Islet precursor cell (in vitro differentiated cells): Measurements from ENCODE around the gene KRT86.
A peak's percentile ranks its signal among the peaks of the same experiment; 100 is the strongest.
"Not testable (repeated sequence)": the region's sequence is repeated elsewhere in the genome, so short reads cannot be mapped to it uniquely, and the experiment has no call there.

ENCODE experiments used
- DNase-seq: peaks from one replicate; pipeline ENCODE4 v3.0.0-alpha.2; 2018

The KRT86 gene

GRCh38 chr12:52270541-52271070 lies 3.8 kb upstream of the KRT86 start:
- peak; percentile 50 for DNase-seq

GRCh38 chr12:52271158-52271557 lies 3.3 kb upstream of the KRT86 start:
- no peak for DNase-seq

- DNase-seq: peak; percentile 42
Measured at GRCh38 chr12:52275686-52276085, 1.2 kb downstream of the KRT86 start.

- DNase-seq: peak; percentile 55
Measured at GRCh38 chr12:52277486-52278245, 3.2 kb downstream of the KRT86 start.

- peak; percentile 94 for DNase-seq
Measured at GRCh38 chr12:52278575-52279421, 4.4 kb downstream of the KRT86 start.

- peak; percentile 49 for DNase-seq
Measured at GRCh38 chr12:52279422-52280318, 5.2 kb downstream of the KRT86 start.

GRCh38 chr12:52280319-52280795 lies 5.9 kb downstream of the KRT86 start:
- DNase-seq: peak; percentile 64

- peak; percentile 96 for DNase-seq
Measured at GRCh38 chr12:52280796-52281560, 6.5 kb downstream of the KRT86 start.

GRCh38 chr12:52284562-52285171 lies 10.2 kb downstream of the KRT86 start:
- DNase-seq: peak; percentile 32

- peak; percentile 30 for DNase-seq
Measured at GRCh38 chr12:52285172-52285745, 10.8 kb downstream of the KRT86 start.

GRCh38 chr12:52285851-52286530 lies 11.5 kb downstream of the KRT86 start:
- DNase-seq: peak; percentile 50

- DNase-seq: peak; percentile 47
Measured at GRCh38 chr12:52286857-52287785, 12.7 kb downstream of the KRT86 start.

GRCh38 chr12:52287816-52288805 lies 13.7 kb downstream of the KRT86 start:
- peak; percentile 70 for DNase-seq

- not testable (repeated sequence) for DNase-seq
Measured at GRCh38 chr12:52290483-52291134, 16.2 kb downstream of the KRT86 start.

GRCh38 chr12:52291267-52291935 lies 17.0 kb downstream of the KRT86 start, which contains the start of gene KRT81:
KRT81 (minus strand) TSS chr12:52291534; CDS start chr12:52291465, 69 bp downstream.
- peak; percentile 50 for DNase-seq

- DNase-seq: peak; percentile 35
Measured at GRCh38 chr12:52293926-52294325, 19.5 kb downstream of the KRT86 start.
